ENCODE data around the gene RPS6KA2. TPM values are rescaled to one million over a fixed set of nuclear protein-coding genes. Genes with fewer than 3 reads are reported as not detected.
"Not testable (repeated sequence)": the region's sequence is repeated elsewhere in the genome, so short reads cannot be mapped to it uniquely, and the experiment has no call there.

Gene RPS6KA2
- total RNA-seq, 4 donors from 2014 or later, result 12.1 to 116 (median 26.4) TPM

GRCh38 chr6:166395778-166396177 lies 231.3 kb downstream of the RPS6KA2 start:
- Histone ChIP-seq H3K9me3 (no peaks in the 10 kb centered on the region), H3K4me1 (no peaks in the 10 kb centered on the region), H3K27ac (no peak overlapping the region), H3K4me3 (no peak overlapping the region), H3K27me3 (no peaks in the 10 kb centered on the region), H3K36me3 (no peaks in the 10 kb centered on the region)
- DNase-seq, result no peak
- no peak for TF ChIP-seq CTCF (IDR thresholded peaks at IDR 0.05)
- TF ChIP-seq POLR2A (IDR thresholded peaks at IDR 0.05), result no peak

GRCh38 chr6:166395351-166395750 lies 231.7 kb downstream of the RPS6KA2 start:
- no peaks in the 10 kb centered on the region for H3K4me1 ChIP-seq
- TF ChIP-seq CTCF (IDR thresholded peaks at IDR 0.05), result no peak
- TF ChIP-seq POLR2A (IDR thresholded peaks at IDR 0.05), result no peak
- no peaks in the 10 kb centered on the region for H3K9me3 ChIP-seq
- DNase-seq, result no peak
- no peaks in the 10 kb centered on the region for H3K36me3 ChIP-seq
- H3K27me3 ChIP-seq, result no peaks in the 10 kb centered on the region
- no peak overlapping the region for H3K27ac ChIP-seq
- no peak overlapping the region for H3K4me3 ChIP-seq

- Histone ChIP-seq H3K27ac (no peak overlapping the region), H3K4me3 (no peak overlapping the region), H3K27me3 (no peaks in the 10 kb centered on the region), H3K9me3 (no peaks in the 10 kb centered on the region), H3K4me1 (no peaks in the 10 kb centered on the region), H3K36me3 (no peaks in the 10 kb centered on the region)
- no peak for TF ChIP-seq CTCF (IDR thresholded peaks at IDR 0.05)
- TF ChIP-seq POLR2A (IDR thresholded peaks at IDR 0.05), result no peak
- DNase-seq, result no peak
These were observed 232.8 kb downstream of the RPS6KA2 start for GRCh38 chr6:166394036-166394892.

GRCh38 chr6:166393535-166393823 lies 233.6 kb downstream of the RPS6KA2 start:
- no peak for DNase-seq
- Histone ChIP-seq H3K4me1 (no peaks in the 10 kb centered on the region), H3K4me3 (no peak overlapping the region), H3K36me3 (no peaks in the 10 kb centered on the region), H3K27me3 (no peaks in the 10 kb centered on the region), H3K27ac (no peak overlapping the region), H3K9me3 (no peaks in the 10 kb centered on the region)
- TF ChIP-seq CTCF (IDR thresholded peaks at IDR 0.05) (no peak), POLR2A (IDR thresholded peaks at IDR 0.05) (no peak)

- not testable (repeated sequence) for DNase-seq, H3K36me3 ChIP-seq, H3K27me3 ChIP-seq, H3K4me1 ChIP-seq, H3K4me3 ChIP-seq, H3K27ac ChIP-seq, H3K9me3 ChIP-seq
These were observed 234.1 kb downstream of the RPS6KA2 start for GRCh38 chr6:166392755-166393534.

GRCh38 chr6:166389119-166389518 lies 237.9 kb downstream of the RPS6KA2 start:
- TF ChIP-seq POLR2A (IDR thresholded peaks at IDR 0.05) (no peak), CTCF (IDR thresholded peaks at IDR 0.05) (no peak)
- Histone ChIP-seq H3K27me3 (no peaks in the 10 kb centered on the region), H3K27ac (no peak overlapping the region), H3K36me3 (no peaks in the 10 kb centered on the region), H3K4me3 (no peak overlapping the region), H3K4me1 (no peaks in the 10 kb centered on the region), H3K9me3 (no peaks in the 10 kb centered on the region)
- no peak for DNase-seq

All from Peyer's patch (tissue), 4 donors.